NCI-H774 (cell line): ENCODE measurements around the gene MAF.

Source experiments
- DNase-seq: peaks from one replicate; lab custom pipeline; 2025; lab: John Stamatoyannopoulos, UW

The MAF gene

DNA sequence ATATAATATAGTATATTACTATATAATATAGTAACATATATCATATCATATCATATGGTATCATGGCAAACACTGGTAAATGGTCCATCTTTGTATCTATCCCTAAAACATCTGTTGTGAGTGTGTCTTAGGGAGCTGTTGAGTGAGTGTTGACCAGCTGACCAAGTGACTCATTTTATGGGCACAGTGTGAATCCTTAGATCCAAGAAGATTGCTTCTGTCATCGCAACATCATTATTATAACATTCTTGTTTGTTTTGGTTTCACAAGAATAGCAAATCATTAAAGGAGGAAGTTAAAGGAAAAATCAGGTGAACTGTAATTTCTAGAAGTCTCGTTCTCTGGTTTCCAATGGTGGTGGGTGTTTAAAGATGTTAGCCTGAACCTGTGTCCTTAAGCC is 11.7 kb upstream of the MAF start:
- DNase-seq, result no peak

- no peak for DNase-seq
Measured at GRCh38 chr16:79610771-79611170, 10.2 kb upstream of the MAF start.

- DNase-seq, result no peak
Measured at GRCh38 chr16:79609861-79610260, 9.3 kb upstream of the MAF start.

GRCh38 chr16:79608976-79609375 is 8.4 kb upstream of the MAF start:
- DNase-seq, result no peak

- no peak for DNase-seq
Measured at GRCh38 chr16:79607587-79607986, 7.0 kb upstream of the MAF start.

DNA sequence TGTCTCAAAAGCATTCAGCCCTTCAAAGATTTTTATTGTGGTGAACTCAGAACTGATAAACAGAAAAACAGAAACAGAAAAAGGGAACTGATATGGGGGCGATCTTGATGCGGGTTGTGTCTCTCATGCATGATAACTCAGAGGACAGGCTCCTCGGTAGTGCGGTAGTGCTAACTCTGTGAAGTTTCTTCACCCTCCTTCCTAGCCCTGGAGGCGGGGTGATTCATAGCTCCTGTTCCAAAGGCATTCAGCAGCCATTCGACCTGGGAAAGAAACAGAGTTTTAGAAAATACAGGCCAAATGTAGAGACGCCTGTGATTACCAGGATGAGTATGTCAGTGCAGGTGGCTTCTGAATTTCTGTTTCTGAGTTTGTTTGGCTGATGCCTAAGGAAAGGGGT is 5.5 kb upstream of the MAF start:
- DNase-seq, result no peak

GRCh38 chr16:79603055-79603454 is 2.5 kb upstream of the MAF start:
- no peak for DNase-seq

GRCh38 chr16:79602628-79603014 is 2.1 kb upstream of the MAF start:
- DNase-seq, result no peak

DNA sequence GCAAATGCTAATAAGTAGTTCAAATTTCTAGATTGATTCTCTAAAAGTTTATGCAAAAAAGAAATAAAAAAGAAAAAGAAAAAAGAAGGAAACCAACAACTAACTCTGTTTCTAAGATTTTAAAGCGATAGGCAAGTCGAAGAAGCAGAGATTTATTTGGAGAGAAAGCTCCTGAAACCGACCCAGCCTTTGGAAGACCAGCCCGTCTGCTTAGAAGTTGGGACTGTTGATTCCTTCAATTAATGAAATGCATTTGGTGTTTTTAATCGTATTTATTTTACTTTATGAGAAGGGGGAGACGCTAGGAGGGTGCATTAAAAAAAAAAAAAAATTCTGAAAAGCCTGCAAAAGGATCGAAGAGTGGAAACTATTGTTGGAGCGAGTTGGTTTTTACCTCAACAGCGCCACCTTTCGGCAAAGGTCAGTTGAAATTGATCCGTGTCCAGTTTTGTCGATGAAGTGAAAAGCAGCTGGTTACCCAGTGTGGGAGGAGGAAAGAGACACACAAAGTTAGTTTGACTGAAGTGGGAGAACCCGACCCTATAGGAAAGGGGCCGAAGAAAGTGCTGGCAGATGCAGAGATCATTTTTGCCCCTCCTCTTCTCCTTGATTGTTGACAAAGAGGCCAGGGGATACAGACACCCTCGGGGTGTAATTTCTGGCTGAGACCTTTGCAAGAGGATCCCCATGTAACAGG is 1.5 kb upstream of the MAF start:
- DNase-seq, result peak; percentile 25

DNA sequence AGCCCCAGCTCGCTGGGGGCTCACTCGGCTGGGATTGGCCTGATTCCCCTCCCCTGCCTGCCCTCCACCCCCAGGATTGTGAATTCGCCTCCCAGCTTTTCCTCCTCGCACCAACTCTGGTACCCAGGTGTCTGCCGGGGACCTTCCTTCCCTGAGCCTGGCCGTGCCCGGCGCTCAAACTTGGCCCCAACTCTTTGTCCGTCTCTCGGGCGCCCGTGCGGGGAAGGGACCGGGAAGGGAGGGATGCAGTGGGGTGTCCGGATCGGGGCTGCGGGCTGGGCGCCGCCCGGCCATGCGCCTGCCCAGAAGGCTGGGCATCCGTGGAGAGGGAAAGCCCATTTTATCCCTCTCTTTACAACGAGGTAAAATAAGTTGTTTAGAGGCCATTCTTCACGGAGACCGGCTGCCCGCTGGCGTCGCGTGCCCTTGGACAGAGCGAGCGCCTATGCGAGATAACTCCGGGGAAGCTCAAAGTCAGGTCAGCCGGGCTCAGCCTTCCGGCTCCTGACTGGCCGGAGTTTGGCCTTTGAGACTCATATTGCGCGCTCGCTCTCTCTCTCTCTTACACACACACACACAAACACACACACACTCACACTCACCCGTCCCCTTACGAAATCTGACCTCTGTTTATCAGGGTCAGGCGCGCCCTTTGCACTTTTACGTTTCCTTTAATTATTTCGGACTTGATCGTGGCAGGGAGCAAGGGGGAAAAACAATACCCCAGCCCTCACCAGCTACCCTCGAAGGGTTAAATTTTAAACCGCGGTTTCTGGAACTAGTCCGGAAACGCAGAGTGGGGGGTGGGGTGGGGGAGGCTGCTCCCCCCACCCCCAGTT is 774 bp upstream of the MAF start:
- DNase-seq, result no peak

DNA sequence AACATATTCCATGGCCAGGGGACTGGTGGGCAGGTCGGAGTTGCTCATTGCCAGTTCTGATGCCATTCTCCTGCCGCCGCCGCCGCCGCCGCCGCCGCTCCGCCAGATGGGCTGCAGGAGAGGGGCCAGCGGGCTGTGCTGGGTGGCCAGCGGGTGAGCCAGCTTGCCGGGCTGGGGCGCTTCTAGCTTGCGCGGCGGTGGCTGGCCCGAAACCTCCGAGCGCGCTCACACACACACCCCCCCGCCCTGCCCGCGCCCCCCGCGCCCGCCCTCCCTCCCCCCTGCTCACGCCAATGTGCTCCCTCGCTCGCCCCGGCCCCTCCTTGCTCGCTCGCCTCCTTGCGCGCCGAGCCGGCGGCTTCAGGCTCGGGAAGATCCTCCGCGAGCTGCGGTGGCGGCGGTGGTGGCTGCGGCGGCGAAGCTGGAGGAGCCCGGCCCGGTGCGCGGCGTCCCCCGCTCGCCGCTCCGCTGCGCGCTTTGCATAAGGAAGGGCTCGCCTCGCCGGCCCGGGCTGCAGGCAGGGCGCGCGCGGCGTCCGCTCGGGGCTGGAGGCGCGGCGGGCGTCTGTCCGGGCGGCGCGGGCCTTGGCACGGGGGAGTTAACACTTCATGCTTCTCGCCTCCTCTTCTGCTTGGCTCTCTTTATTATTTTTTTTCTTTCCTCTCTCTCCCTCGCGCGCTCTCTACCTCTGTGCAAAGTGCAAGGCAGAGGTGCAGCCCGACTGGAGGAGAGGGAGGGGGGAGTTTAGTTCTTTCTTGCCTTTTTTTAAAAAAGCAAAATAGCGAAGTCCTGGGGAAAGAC is 500 bp downstream of the MAF start:
- DNase-seq, result peak; percentile 19

GRCh38 chr16:79599256-79599836 is 1.2 kb downstream of the MAF start:
- DNase-seq, result no peak

- no peak for DNase-seq
Measured at GRCh38 chr16:79598348-79599181, 2.0 kb downstream of the MAF start.

DNA sequence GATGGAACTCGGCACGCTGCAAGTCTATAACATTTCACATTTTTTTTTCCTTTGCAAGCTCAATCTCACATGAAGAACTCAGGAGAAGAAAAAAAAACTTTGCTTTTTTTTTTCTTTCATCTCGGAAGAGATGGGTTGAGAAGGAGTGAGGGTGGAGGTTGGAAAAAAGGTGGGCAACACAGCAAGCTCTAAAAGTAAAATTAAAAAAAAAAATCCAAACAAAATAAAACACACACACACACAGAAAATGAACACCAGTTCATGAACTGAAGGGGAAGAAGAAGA is 2.5 kb downstream of the MAF start:
- DNase-seq, result no peak

- DNase-seq, result no peak
Measured at GRCh38 chr16:79597277-79598062, 3.1 kb downstream of the MAF start.

GRCh38 chr16:79595931-79596450 is 4.5 kb downstream of the MAF start:
- no peak for DNase-seq

GRCh38 chr16:79595231-79595641 is 5.3 kb downstream of the MAF start:
- no peak for DNase-seq

DNA sequence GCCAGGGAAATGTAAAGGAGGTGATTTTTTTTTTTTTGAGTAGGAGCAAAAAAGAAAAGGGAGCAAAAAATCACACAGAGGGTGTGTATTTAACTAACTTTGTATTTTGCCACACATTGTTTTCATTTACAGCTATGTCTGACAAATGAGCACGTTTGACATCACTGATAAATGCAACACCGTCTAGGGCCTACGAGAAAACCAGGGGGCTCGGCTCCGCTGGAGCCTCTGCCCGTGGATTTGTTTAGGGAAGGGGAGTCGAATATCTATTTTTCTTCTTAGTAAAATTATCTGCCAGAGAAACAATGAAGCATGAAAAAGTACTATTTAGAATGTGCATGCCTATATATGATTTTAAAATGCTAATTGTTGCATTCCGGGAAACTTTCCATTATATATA is 6.8 kb downstream of the MAF start:
- DNase-seq, result no peak

DNA sequence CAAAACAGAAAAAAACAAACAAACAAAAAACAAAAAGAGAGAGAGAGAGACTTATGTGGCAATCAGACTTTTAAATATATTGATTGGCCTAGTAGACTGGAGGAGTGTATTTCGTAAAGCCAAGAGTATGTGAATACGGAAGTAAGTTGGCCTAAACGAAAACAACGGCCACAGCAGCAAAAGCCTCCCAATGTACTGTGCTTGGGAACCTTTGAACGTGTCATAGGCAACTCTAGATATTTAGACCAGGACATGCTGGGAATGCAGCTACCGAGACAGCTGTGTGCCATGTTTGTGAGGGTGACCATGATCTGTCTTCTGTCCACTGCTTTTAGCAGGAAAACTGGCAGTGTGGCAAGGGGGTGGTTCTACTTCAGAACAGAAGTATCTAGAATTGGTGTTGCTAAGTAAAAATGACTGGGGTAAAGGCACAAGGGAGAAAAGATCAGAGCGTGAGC is 7.4 kb downstream of the MAF start:
- no peak for DNase-seq

DNA sequence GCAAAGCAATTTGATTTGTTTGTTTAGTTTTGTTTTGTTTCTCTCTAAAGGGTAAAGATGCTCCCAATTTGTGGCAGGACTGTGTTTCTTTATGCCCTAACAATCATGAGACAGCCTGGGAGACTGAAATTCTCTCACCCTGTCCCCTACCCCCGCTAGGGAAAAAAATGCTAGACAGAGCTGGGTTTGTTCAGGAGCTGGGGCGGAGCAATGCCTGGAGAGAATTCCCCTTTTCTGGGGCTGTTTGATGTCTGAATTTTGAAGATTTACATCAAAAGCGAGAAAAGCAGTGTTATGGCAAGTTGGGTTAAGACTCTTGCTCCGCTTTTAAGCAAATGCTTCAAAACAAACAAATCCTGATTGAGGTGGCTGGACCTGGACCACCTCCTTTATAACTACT is 8.4 kb downstream of the MAF start:
- DNase-seq, result no peak
